Central memory CD4-positive, alpha-beta T cell (primary cell): ENCODE results near the gene AICDA.
"Not testable (repeated sequence)": the region's sequence is repeated elsewhere in the genome, so short reads cannot be mapped to it uniquely, and the experiment has no call there.

ENCODE experiments used
- DNase-seq: peaks from one replicate; pipeline ENCODE4 v3.0.0; 2022
- total RNA-seq, 3 experiments: gene quantifications; one replicate each; lab custom pipeline; 2026; lab: John Stamatoyannopoulos, UW

Gene AICDA
- 0 to 0.19 (median 0) reads per million in 3 experiments for total RNA-seq

DNA sequence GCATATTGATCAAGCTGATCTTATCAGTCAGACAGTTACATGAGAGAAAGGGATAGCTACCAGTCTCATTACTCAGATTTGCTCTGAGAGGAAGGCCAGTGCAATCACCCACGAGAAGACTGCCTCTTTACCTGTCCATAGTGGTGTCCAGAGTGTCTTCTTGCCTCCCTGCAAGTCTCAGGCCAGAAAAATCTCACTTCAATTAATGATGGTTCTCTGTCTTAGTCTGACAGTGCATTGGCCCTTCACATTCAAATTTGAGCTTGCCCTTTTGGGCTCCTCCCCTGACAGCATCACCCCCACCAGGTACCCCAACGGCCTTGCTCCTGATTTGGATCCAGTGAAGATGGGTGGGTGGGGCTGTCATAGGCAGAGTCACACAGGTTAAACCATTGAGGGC, at the start of gene AICDA:
TSS of gene AICDA (minus strand) at position 231 of the 400 bp plus-strand sequence. CDS start at position 139, 92 bp downstream.
- DNase-seq, result no peak

DNA sequence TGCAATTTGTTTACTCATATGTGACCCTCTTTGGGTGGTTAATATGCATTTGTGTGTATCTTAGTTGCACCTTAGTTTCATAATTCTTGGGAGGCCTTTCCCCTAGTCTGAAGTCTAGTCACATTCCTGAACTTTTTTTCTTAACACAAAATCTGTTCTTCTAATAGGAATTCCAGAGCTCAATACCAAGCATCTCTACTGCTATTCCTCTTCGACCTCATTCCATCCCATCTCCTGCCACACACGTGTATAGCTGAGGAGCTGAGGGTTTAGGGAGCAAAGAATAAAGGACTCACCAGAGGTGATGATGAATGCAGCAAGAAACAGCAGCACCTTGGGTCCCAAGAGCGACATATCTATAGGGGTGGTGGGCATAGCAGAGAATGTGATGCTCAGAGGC, 49.1 kb upstream of the AICDA start:
- DNase-seq, result no peak

- DNase-seq, result no peak
These were observed 48.4 kb upstream of the AICDA start for GRCh38 chr12:8661016-8661415.

- DNase-seq, result no peak
These were observed 45.7 kb upstream of the AICDA start for GRCh38 chr12:8658346-8658745.

DNA sequence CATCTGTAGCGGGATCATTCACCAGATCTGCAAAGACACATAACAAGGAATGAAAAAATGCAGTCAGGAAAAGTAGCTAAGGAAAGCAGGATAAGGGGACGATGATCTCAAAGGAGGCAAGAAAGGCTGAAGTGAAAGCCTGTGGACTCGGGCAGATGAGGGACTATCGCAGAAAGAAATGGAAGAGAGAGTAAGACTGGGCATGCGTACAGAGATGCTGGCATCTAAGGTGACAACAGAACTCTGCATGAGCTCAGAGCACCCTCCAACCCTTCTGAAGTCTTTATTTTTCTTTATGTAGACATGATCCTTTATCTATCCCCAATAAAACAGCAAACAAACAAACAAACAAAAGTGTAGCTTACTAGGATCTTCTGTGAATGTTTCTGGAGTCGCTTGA, 42.8 kb upstream of the AICDA start:
- no peak for DNase-seq

DNA sequence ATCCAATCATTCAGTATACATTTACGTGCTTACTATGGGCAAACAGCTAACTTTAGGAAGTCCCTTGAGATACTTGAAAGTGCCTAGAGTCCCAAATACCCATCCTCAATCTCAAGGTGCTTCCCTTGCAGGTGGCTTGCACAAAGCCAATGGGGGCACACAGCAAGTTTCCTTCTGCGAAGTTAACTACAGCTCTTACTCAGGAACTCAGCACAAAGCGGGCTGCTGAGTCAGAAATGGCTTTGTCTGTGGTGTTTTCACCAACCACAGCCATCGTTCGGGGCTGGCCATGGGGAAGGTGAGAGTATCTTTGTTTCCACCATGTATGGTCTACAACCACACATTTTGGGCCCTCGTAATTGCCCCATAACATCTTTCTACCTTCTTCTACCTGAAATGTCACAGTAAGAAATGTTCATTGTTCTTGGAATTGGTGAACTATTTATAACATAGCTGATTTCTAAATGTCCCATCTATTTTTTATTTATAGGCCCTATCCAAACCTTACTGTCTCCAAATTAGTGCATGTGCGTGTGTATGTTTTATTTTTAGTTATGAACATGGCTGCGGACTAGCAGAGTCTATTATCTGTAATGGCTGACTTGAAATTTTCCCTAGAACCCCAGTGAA, 36.0 kb upstream of the AICDA start:
- DNase-seq, result no peak

GRCh38 chr12:8647968-8648367, 35.3 kb upstream of the AICDA start:
- no peak for DNase-seq

DNA sequence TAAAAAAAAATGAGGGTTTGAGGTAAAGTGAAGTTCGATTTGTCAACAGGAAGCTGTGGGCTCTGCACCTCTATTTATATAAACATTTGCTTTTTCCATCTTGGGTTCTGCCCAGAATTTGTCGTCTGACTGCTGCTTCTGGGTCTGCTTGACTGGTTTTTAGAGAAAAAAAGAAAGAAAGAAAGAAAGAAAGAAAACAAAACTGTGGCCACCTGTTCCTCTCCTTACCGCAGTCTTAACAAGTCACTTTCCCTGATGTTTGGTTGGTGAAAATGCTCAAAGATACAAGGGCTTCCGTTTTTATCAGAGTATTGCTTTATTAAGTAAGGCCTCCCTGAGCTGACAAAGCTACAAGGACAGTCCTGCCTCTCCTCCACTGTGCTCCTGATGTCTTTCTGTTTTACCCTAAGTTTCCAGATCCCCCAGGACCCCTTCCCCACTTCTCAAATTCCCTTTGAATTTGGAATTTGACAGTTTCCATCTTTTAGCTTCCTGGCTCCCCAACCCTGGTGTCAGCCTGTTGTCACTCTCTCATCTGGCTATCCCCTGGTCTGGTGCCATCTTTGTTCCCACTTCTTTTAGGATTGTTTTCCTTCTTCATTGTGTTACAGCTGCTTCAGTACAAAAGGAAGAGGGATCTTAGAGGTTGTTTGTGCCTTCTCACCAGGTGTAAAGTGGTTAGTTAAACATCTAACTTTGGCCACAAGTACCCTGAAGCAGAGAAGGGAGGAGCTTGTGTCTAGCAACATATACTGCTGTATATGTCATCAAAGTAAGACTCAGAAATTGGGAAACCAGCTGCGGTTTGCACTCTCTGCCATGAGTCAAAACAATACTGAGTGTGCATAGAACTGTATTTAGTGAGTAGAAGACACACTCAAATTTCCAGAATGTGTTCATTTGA, 31.9 kb upstream of the AICDA start:
- peak; percentile 49 for DNase-seq

DNA sequence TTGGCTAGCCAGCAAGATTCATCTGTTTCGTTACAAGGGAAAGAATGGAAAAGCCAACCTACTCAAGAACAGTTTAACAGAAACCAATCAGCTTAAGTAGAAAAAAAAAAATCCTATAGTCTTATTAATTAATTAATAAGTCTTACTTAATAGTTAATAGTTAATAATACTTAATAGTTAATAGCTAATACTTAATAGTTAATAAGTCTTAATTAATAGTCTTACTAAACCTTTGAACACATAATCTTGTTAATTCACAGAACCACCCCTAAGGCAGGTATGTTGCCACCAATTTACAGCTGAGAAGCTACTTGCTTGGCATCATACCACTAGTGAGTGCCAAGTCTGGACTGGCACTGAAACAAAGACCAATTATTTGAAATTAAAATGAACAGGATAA, 30.1 kb upstream of the AICDA start:
- DNase-seq, result no peak

DNA sequence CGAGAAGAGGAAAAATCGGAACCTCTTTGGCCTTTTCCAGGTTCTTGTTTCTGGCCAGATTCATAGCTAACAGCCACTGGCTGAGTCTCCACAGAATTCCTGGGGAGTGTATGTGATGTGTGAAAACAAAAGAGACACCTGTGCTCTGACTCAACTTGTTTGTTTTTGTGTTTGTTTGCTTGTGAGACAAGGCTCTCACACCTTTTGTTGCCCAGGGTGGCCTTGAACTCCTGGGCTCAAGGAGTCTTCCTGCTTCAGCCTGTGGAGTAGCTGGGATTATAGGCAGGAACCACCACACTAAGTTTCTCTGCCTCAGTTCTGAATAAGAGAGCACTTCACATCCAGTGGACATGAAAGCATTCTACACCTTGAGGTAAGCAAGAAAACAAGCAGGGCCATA, 27.3 kb upstream of the AICDA start:
- DNase-seq, result no peak

GRCh38 chr12:8638951-8639350, 26.3 kb upstream of the AICDA start:
- no peak for DNase-seq

DNA sequence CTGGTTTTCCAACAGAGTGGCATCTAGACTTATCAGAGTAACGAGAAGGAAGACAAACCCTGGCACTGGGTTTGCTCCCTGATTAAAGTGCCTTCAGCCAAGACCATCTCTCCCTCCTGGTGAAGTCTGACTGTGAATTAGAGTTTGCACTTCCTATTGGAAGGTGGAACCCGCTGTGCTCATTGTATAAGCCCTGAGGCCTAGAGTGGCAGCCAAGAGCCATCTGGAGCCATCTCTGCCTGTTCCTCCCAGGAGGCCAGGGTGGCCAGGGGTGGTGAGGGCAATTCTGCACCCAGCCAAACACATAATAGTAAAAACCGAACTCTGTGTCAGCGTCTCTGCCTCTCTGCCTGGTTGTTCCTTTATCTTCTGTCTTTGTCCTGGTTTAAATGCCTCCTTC, 25.0 kb upstream of the AICDA start:
- DNase-seq, result no peak

DNA sequence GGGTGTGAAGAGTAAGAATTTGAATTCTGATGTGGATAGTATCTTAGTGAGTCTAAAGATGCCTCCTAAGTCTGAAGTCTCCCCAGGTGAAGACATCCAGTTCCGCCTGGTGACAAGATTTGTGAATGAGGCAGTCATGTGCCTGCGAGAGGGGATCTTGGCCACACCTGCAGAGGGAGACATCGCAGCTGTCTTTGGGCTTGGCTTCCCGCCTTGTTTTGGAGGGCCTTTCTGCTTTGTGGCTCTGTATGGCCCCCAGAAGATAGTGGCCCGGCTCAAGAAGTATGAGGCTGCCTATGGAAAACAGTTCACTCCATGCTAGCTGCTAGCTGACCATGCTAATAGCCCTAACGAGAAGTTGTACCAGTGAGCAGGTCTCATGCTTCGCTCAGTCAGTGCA, 24.6 kb upstream of the AICDA start:
- DNase-seq, result no peak

DNA sequence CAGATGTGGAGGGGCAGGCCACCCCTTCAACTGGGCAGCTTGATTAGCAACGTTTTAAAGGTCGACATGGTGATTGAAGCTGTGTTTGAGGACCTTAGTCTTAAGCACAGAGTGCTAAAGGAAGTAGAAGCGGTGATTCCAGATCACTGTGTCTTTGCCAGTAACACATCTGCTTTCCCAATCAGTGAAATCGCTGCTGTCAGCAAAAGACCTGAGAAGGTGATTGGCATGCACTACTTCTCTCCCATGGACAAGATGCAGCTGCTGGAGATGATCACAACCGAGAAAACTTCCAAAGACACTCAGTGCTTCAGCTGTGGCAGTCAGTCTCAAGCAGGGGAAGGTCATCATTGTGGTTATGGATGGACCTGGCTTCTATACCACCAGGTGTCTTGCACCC, 23.9 kb upstream of the AICDA start:
- DNase-seq, result no peak

DNA sequence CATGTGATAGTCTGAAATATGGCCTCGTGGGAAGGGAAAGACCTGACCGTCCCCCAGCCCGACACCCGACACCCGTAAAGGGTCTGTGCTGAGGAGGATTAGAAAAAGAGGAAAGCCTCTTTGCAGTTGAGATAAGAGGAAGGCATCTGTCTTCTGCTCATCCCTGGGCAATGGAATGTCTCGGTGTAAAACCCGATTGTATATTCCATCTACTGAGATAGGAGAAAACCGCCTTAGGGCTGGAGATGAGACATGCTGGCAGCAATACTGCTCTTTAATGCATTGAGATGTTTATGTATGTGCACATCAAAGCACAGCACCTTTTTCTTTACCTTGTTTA, 23.3 kb upstream of the AICDA start:
- not testable (repeated sequence) for DNase-seq

- not testable (repeated sequence) for DNase-seq
These were observed 22.8 kb upstream of the AICDA start for GRCh38 chr12:8635342-8636006.

GRCh38 chr12:8630131-8630530, 17.5 kb upstream of the AICDA start:
- DNase-seq, result no peak

GRCh38 chr12:8629486-8630033, 16.9 kb upstream of the AICDA start:
- DNase-seq, result no peak

GRCh38 chr12:8628731-8629130, 16.1 kb upstream of the AICDA start:
- DNase-seq, result no peak

- not testable (repeated sequence) for DNase-seq
These were observed 12.1 kb upstream of the AICDA start for GRCh38 chr12:8624750-8625149.

DNA sequence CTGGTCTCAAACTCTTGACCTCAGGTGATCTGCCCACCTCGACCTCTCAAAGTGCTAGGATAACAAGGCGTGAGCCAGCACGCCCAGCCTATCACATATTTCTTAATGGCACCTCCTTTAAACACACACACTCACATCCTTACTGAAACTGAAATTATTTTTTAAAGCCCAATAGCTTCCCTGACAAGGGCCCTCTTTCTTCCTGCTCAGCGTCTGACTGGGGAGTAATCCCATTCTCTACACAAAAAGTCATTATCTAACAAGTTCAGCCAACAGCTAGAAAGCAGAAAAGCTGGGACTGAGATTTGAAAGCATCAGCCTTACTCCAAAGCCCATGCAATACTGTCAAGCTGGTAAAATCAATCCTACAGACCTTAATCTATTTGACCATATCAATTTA, 10.0 kb upstream of the AICDA start:
- DNase-seq, result no peak

- no peak for DNase-seq
These were observed 2.5 kb upstream of the AICDA start for GRCh38 chr12:8615206-8615605.

DNA sequence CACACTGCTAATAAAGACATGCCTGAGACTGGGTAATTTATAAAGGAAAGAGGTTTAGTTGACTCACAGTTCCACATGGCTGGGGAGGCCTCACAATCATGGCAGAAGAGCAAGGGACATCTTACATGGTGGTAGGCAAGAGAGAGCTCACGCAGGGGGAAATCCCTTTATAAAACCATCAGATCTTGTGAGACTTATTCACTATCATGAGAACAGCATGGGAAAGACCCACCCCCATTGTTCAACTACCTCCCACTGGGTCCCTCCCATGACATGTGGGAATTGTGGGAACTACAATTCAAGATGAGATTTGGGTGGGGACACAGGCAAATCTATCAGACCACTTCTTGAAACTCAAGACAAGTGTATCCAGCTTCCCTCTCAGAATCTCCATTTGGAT, 1.2 kb upstream of the AICDA start:
- DNase-seq, result not testable (repeated sequence)
